Osteoblast (primary cell): ENCODE results near the gene AFDN. TPM values are rescaled to one million over a fixed set of nuclear protein-coding genes. Genes with fewer than 3 reads are reported as not detected.

ENCODE experiments used
- DNase-seq: peaks from one replicate; pipeline ENCODE4 v3.0.0; 2011; ENCODE audit warnings: low spot score, mixed read lengths; ENCODE audit not compliant: insufficient read length; ENCODE audit errors: missing footprints
- H2AFZ ChIP-seq: 2 replicates; pipeline ENCODE4 v1.6.0; 2011; ENCODE audit warnings: mild to moderate bottlenecking, low read length
- H3K27ac ChIP-seq: 2 replicates; pipeline ENCODE4 v1.5.1; 2011; ENCODE audit warnings: mild to moderate bottlenecking, low read depth, low read length, moderate library complexity
- H3K27me3 ChIP-seq: 2 replicates; pipeline ENCODE4 v1.6.0; 2012; ENCODE audit warnings: mild to moderate bottlenecking, control low read depth, inconsistent platforms, low read length, moderate library complexity; ENCODE audit not compliant: insufficient read depth
- H3K36me3 ChIP-seq: 2 replicates; pipeline ENCODE4 v1.5.1; 2011; ENCODE audit warnings: mild to moderate bottlenecking, low read length, control low read depth, moderate library complexity; ENCODE audit not compliant: insufficient read depth
- H3K4me1 ChIP-seq: 2 replicates; pipeline ENCODE4 v1.5.1; 2011; ENCODE audit warnings: mild to moderate bottlenecking, low read length, control low read depth, moderate library complexity; ENCODE audit not compliant: insufficient read depth
- H3K4me2 ChIP-seq: 2 replicates; pipeline ENCODE4 v1.6.0; 2011; ENCODE audit warnings: mild to moderate bottlenecking, low read length; ENCODE audit not compliant: insufficient read depth
- H3K4me3 ChIP-seq: fragments of 200-600 bp; sonication (generic); 3 replicates; pipeline ENCODE4 v1.5.1; 2012; ENCODE audit warnings: mild to moderate bottlenecking, low read length, inconsistent platforms; ENCODE audit not compliant: insufficient read depth
- H3K79me2 ChIP-seq: 2 replicates; pipeline ENCODE4 v1.6.0; 2012; ENCODE audit warnings: mild to moderate bottlenecking, low read length, control low read depth, inconsistent platforms; ENCODE audit not compliant: insufficient read depth
- H3K9me3 ChIP-seq: 2 replicates; pipeline ENCODE4 v1.5.1; 2011; ENCODE audit warnings: low read depth, low read length, control low read depth
- H4K20me1 ChIP-seq: 2 replicates; pipeline ENCODE4 v1.6.0; 2012; ENCODE audit warnings: mild to moderate bottlenecking, low read length, control low read depth; ENCODE audit not compliant: insufficient read depth
- total RNA-seq: library from RNA; depleted of rRNA; stranded (reverse); fragments of >200 nt; gene quantifications from 2 replicates; pipeline ENCODE4 v1.2.3, GENCODE V29; 2012
- TF ChIP-seq, protein P1 (sequence below): IDR thresholded peaks from 2 replicates; pipeline ENCODE4 v1.5.1; 2011; ENCODE audit warnings: mild to moderate bottlenecking, low read depth, low read length, moderate library complexity; ENCODE audit errors: extremely low read depth

Gene AFDN
- total RNA-seq, 1 donor: 52.5 TPM

- Histone ChIP-seq H3K9me3 (no peaks in the 10 kb centered on the region), H2AFZ (no peak overlapping the region), H3K27ac (no peak overlapping the region), H3K4me1 (peaks cover 32% of the 10 kb centered on the region), H3K4me3 (no peak overlapping the region), H4K20me1 (no peaks in the 10 kb centered on the region), H3K36me3 (no peaks in the 10 kb centered on the region), H3K4me2 (no peak overlapping the region), H3K27me3 (no peaks in the 10 kb centered on the region), H3K79me2 (peaks cover 60% of the 10 kb centered on the region)
- TF ChIP-seq, protein P1, sequence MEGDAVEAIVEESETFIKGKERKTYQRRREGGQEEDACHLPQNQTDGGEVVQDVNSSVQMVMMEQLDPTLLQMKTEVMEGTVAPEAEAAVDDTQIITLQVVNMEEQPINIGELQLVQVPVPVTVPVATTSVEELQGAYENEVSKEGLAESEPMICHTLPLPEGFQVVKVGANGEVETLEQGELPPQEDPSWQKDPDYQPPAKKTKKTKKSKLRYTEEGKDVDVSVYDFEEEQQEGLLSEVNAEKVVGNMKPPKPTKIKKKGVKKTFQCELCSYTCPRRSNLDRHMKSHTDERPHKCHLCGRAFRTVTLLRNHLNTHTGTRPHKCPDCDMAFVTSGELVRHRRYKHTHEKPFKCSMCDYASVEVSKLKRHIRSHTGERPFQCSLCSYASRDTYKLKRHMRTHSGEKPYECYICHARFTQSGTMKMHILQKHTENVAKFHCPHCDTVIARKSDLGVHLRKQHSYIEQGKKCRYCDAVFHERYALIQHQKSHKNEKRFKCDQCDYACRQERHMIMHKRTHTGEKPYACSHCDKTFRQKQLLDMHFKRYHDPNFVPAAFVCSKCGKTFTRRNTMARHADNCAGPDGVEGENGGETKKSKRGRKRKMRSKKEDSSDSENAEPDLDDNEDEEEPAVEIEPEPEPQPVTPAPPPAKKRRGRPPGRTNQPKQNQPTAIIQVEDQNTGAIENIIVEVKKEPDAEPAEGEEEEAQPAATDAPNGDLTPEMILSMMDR: no peak
- DNase-seq: no peak
Measured at GRCh38 chr6:167860550-167861226, 34.0 kb downstream of the AFDN start.

GRCh38 chr6:167861424-167861823 is 34.7 kb downstream of the AFDN start:
- Histone ChIP-seq H3K27ac (no peak overlapping the region), H3K9me3 (no peaks in the 10 kb centered on the region), H3K4me3 (no peak overlapping the region), H3K4me2 (no peak overlapping the region), H3K27me3 (no peaks in the 10 kb centered on the region), H4K20me1 (no peaks in the 10 kb centered on the region), H3K36me3 (no peaks in the 10 kb centered on the region), H2AFZ (no peak overlapping the region), H3K4me1 (peaks cover 28% of the 10 kb centered on the region), H3K79me2 (peaks cover 57% of the 10 kb centered on the region)
- no peak for DNase-seq
- TF ChIP-seq, protein P1: no peak

DNA sequence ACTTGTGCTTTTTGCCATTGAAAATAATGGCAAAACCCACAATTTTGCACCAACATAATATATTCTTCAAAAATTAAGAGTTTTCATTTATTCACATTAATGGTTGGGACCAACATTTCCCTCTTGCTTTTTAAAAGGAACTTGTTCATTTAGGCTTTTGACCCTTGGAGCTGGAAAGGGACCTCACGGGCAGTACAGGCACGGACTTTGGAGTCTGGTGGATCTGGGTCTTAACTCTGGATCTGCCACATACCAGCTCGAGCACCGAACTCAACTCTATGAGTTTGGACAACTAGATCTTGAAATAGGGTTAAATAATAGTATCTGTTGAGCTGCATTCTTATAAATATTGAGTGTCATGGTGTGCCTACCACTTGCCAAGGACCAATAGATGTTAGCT is 37.2 kb downstream of the AFDN start:
- peaks cover 47% of the 10 kb centered on the region for H3K79me2 ChIP-seq
- peaks cover 4% of the 10 kb centered on the region for H3K4me1 ChIP-seq

GRCh38 chr6:167866642-167867041 is 39.9 kb downstream of the AFDN start:
- H3K4me1 ChIP-seq: no peaks in the 10 kb centered on the region
- no peak overlapping the region for H3K4me2 ChIP-seq
- peaks cover 24% of the 10 kb centered on the region for H3K79me2 ChIP-seq
- no peaks in the 10 kb centered on the region for H3K27me3 ChIP-seq
- no peak overlapping the region for H3K27ac ChIP-seq
- no peaks in the 10 kb centered on the region for H4K20me1 ChIP-seq
- DNase-seq: no peak
- no peaks in the 10 kb centered on the region for H3K9me3 ChIP-seq
- TF ChIP-seq, protein P1: no peak
- peaks cover 3% of the 10 kb centered on the region for H3K36me3 ChIP-seq
- H3K4me3 ChIP-seq: no peak overlapping the region
- no peak overlapping the region for H2AFZ ChIP-seq

More for the DNA sequence above, 37.2 kb downstream of the AFDN start:
- Histone ChIP-seq H3K36me3 (peaks cover 3% of the 10 kb centered on the region), H3K4me3 (no peak overlapping the region), H3K27me3 (no peaks in the 10 kb centered on the region), H2AFZ (no peak overlapping the region), H4K20me1 (no peaks in the 10 kb centered on the region), H3K9me3 (no peaks in the 10 kb centered on the region), H3K4me2 (no peak overlapping the region), H3K27ac (no peak overlapping the region)
- TF ChIP-seq, protein P1: no peak
- no peak for DNase-seq
